NCI-H2171 treated with DMSO at 0.1 percent for 48 hours (cell line): Measurements from ENCODE around the gene PLA2G4C.

Source experiments
- DNase-seq: peaks from one replicate; lab custom pipeline; 2025; lab: John Stamatoyannopoulos, UW

PLA2G4C gene, protein sequence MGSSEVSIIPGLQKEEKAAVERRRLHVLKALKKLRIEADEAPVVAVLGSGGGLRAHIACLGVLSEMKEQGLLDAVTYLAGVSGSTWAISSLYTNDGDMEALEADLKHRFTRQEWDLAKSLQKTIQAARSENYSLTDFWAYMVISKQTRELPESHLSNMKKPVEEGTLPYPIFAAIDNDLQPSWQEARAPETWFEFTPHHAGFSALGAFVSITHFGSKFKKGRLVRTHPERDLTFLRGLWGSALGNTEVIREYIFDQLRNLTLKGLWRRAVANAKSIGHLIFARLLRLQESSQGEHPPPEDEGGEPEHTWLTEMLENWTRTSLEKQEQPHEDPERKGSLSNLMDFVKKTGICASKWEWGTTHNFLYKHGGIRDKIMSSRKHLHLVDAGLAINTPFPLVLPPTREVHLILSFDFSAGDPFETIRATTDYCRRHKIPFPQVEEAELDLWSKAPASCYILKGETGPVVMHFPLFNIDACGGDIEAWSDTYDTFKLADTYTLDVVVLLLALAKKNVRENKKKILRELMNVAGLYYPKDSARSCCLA

DNA sequence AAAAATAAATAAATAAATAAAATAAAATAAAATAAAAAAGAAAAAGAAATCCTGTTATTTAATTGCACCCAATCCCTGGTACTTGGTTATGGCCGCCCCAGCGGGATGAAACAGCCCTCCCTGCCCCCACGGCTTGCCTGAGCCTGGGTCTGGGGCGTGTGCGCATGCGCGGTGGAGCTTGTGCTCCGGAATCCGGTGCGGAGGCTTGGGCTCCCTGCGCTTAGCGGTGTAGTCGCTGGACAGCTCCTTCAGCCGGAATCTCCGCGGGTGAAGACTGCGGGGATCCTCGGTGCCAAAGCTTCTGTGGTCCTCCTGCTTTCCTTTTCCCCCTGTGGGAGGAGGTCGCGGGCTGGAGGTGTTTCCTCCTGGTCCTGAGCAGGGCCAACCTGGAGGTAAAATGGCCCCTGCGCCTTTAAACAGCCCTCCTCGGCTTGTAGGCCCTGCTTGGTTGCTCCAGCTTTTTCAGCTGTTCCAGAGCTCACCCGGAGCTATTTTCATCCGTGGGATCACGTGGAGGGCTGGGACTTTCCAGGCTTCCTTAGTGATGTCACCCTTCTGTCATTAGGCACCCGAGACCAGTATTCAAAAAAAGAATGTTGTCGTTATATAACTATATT lies at the start of gene PLA2G4C:
PLA2G4C (minus strand) TSS at position 468 of the 617 bp plus-strand sequence. CDS start 4,288 bp downstream, outside the sequence.
- DNase-seq: peak; percentile 91

DNA sequence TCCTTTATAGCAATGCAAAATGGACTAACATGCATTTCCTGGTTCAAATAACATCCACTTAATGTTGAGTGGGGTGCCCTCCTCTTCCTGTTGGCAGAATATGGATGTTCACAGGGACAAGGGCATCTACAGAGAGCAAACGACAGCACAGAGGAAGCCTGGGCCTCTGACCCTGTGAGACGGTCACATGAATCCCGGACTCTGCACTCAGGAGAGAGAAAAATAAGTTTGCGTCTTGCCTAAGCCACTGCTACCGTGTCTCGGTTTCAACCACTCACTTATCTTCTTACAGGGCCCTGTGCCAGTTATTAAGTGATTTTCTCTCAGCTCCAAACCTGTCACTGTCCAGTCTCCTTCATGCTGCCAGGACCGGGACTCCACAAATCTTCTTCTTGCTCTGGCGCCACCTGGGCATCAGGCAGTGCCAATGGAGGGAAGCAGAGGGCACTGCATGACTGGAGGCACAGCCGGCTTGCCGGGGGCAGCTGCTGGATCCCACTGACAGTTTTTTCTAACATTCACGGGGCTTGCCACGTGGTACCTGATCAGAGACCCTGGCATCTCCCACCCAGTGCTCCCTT lies 47.7 kb upstream of the PLA2G4C start:
- no peak for DNase-seq

DNA sequence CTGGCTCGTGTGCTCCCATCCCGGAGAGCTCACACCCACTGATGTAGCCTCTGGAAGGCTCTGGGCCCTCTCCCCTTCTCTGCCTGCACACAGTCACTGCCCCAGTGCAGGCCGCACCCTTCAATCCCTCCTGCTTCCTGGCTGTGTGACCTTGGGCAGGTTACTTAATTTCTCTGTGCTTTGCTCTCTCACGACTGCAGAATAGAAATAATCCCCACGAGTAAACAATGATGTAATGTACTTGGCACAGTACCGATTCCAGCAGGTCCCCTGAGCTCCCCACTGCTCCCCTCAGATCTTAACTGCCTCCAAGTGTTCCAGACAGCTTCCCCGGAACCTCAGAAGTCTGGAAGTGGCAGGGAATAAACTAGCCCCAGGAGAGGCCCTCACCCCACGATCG lies 43.4 kb upstream of the PLA2G4C start:
- peak; percentile 4 for DNase-seq

DNA sequence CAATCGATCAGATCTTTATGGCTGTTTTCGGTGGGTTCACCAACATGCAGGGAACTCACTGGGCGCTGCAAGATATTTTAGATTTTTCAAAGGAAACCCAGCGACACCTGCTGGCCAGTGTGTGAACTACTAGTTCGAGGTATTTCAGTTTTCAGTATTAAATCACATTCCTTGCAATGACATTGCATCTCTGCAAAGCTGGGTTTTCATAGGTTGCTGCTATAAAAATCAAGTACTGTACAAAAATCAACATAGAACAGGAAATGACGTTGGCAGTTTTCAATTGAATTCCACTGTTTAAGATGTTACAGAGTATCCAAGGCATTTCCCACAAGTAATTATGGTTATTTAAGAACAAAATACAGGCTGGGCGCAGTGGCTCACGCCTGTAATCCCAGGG lies 41.9 kb upstream of the PLA2G4C start:
- DNase-seq: peak; percentile 58

DNA sequence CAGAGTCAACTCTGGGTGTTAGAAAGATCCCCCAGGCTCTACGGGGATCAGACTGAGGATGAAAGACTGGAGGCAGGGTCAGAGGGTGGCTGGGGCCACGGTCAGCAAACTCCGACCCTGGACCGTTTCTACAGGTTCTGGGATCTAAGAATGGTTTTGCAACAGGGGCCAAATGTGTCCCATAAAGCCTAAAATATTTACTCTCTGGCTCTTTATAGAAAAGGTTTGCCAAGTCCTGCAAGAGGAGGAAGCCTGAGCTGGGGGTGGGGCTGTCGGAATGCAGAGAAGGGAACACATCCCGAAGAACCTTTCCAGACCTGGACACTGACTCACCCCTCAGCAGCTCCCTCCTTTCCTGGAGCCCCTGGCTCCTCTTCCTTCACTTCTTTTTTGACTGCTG lies 38.8 kb upstream of the PLA2G4C start:
- DNase-seq: no peak

DNA sequence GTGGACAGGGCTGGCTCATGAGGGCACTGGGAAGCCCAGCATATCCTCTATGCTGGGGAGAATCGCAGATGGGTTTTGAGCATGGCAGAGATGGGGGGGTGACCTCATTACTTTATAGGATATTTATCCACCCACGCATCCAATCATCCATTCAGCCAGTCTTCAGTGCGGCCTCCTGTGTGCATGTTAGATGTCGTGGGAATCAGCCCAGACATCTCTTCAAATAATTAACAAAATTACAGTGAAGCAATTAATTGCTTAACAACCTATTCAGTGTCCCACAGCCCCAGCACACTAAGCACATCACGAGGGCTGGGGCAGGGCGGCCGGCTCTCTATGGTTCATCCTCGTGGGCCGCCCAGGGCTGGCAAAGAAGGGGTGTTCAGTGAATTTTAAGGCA lies 38.0 kb upstream of the PLA2G4C start:
- DNase-seq: no peak

DNA sequence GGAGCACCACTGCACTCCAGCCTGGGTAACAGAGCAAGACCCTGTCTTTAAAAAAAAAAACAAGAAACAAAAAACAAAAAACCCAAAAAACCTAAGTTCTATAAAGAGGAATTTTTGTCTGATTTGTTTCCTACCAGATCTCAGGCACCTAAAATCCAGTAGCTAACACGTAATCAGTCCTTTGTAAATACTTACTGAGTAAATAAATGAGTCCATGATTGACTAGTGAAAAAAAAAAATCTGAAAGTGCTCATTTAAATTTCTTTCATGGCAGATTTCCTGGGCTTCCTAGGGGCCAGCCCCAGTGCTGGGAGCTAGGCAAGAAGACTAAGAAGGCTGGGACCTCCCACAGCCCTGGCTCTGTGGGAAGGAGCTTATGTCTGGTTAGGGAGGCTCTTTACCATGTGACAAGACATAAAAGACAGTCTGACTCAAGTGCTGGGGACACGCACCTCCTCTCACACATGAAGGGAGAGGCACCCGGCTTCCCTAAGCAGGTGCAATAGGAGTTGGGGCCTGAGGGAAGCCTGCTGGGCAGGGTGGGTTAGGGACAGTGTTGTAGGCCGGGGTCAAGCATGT lies 37.1 kb upstream of the PLA2G4C start:
- no peak for DNase-seq

DNA sequence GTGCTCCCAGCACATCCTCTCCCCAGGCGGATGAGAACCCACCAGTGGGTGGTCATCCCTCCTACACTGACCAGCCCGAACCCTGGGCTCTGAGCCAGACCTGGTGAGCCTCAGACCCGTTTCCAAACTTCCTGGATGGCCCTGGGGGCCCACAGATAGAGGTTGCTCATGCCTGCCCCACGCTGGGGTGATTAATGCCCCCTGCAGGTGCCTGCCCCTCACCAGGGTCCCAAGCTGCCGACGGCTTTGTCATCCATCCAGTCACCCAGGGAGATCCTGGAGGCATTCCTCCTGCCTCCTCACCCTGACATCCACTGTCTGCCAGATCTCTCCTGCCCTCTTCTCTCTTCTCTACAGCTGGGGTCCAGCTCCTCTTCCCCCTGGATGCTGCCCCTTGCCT lies 28.4 kb upstream of the PLA2G4C start:
- DNase-seq: no peak

DNA sequence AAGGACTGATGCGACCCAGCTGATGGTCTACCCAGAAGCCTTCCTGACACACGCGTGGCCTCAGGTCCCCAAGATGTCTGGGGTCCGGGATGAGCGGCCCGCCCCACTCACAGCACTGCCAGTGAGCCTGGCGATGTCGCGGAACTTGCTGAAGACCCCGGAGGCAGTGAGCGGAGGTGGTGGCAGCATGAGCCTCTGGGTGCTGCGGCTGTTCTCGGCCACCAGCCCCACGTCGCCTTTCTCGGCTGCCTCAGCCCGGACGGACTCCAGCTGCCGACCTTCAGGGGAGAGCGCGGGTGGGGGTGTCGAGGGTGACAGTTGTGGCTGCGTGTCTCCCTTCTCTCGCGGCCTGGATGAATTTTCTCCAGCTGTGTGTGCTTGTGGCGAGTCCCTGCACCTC lies 26.8 kb upstream of the PLA2G4C start:
- DNase-seq: no peak

DNA sequence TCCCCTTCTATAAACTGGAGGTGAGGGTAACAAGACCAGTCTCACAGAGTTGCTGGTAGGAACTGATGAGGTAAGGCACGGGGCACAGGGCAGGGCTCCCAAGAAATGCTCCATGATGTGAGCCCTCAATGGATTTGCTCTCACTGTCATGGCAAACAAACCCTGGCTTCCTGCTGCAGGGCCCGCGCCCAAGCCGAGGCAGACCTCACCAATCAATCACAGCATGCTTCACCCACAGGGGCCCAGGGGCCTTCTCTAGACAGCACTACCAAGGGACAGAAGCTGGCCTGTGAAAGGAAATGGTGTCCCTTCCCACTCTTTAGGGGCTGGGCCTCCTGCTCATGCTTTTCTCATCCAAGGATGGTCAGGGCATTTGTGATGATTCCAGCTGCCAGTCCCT lies 25.9 kb upstream of the PLA2G4C start:
- no peak for DNase-seq

DNA sequence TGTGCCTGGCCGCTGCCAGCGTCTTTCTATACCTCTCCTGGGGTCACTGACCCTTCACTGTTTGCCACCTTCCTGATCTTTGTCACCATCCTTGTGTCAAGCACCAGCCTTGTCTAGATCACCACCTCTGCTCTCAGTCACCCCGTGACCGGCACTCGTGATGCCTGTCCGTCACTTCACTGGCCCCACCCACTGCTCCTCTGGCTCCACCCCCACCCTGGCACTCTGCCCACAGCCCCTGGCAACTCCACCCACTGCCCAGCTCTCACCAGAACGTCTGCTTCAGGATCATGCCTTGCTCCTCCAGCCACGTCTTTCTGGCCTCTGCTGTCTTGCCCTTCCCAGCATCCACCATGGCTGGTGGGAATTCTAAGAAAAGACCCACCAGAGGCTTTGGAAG lies 24.8 kb upstream of the PLA2G4C start:
- no peak for DNase-seq

DNA sequence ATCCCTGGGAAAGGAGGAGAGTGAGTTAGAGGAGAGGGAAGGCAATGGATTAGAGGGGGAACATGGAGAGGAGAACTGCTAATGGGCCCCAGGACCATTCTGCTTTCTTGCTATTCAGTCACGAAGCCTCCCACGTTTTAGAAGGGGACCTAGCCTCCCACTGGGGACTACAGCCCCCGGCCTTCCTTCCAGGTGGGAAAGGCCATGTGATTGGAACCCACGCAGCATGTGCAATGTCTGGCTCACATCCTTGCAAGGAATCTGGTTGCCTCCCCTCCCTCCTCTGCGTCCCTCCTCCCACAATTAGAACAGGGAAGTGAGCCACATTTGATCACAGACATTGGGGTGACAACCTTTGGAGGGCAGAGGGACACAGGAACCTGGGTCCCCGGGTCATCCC lies 22.5 kb upstream of the PLA2G4C start:
- no peak for DNase-seq

DNA sequence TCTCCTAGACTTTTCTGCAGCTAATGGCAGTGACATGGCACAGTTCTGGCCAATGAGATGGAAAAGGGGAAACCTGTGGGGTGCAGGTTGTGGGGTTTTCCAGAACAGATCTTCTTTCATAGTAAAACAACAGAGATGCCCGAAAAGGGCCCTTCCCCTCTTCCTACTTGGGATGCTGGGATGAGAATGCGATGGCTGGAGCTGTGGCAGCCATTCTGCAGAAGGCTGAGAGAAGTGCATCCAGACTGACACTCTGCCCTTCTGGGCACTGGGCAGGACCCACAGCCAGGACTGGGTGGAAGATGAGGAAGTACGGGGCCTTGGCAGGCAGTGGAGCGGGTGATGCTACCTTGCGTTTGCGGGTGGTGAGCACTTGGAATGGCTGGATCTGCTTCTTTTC lies 16.9 kb upstream of the PLA2G4C start:
- DNase-seq: no peak

DNA sequence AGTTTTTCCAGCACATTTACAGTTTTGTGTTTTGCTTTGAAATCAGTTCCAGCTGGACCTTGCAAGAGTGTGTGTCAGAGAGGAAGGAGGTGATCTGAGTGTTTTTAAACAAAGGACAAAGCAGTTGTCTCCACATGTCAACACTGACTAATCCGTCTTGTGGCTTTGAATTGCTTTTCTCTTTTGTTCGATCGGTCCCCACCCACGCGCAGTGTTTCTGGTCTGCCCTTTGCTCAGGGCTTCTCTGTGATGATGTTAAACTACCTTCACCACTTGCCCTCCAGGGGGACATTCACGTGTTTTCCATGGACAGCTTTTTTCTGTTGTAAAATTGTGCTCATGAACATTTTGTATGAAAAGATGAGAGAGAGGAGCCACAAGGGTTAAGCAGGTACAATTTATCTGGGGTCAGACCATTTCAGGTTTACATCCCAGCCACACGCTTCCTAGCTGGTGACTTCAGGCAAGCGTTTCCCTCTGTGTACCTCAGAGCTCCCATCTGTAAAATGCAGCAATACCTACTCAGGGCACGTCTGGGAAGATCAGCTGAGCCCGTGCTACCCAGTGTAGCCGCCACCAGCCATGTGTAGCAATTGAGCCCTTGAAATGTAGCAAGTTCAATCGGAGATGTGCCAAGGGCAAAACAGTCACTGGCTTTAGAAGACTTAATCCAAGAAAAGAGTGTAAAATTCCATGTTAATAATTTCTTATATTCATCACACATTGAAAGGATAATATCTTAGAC lies 13.5 kb upstream of the PLA2G4C start:
- DNase-seq: no peak

DNA sequence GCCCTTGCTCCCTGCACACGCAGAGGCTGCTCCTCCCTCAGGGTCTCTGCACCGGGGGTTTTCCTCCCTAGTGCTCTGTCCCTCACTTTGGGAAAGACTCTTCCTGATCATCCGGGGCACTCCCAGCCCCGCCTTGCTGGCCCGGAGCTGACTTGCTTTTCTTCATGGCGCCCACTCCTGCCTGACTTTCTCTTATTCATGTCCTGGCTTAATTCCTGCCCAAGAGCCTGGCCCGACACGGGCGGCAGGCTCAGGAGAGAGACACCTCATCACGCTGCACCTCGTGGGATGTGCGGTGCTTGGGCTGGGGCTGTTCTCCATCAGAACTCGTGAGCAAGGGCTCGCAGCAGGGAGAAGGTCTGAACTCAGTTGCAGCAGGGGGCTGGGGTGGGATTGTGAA lies 11.8 kb upstream of the PLA2G4C start:
- no peak for DNase-seq

DNA sequence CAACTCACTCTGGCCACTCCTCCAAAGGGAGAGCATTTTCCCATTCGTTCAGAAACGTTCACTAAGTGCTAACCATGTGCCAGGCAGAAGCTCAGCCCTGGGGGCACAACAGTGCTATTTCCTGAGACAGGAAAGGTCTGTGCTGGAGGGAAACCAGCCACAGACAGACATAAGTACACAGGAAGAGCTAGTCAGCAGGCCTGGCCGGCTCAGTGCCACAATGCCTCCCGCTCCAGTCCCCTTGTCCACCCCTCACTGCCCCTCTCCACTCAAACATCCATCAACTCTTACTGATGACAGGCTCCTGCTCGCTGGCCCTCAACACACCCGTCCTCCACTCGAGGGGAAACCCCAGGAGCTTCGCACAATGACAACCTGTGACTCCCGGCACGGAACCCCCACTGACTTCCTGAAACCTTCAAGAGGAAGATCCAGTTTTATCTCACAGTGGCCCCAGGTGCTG lies 11.3 kb upstream of the PLA2G4C start:
- no peak for DNase-seq

DNA sequence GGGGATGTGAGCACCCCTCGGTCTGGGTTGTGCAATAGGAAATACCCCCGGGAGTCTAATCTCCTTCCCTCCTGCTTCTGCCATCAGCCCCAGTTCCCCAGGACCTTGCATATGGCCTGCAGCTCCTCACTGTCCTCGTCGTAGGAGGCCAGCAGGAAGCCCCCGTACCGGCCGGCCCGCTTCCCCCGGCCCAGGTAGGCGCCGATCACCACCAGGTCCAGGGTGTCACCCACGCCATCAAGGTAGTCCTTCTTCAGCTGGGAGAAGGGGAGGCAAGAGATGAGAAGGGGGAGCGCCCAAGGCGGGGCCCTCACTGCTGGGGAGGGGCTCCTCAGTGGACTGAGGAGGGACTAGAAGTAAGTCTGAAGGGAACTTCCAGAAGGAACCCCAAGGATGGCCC lies 10.4 kb upstream of the PLA2G4C start:
- DNase-seq: no peak

DNA sequence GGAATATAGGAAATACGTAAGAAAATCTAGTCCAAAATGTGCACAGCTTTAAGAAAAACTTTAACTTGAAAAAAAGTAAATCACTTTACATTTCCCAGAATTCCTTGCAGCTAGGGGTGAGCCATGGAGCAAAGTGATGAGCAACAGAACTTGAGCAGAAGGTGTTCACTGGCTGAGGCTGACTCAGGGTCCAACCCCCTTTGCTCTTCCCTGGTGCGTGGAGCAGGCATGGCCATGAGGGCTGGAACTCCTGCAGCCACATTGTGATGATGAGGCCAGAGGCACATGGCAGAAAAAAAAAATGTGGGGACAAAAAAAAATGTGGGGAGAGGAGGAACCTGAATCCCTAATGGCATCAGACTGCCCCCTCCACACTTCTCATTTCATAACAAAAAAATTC lies 9.9 kb upstream of the PLA2G4C start:
- no peak for DNase-seq

DNA sequence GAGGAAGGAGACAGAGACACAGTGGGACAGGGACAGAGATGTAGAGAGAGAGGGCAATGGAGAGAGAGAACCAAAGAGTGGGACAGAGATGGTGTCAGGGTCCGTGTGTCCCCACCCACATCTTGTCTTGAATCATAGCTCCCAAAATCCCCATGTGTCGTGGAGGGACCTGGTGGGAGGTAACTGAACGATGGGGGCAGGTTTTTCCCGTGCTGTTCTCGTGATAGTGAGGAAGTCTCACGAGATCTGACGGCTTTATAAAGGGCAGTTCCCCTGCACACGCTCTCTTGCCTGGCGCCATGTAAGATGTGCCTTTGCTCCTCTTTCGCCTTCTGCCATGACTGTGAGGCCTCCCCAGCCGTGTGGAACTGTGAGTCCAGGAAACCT lies 7.5 kb upstream of the PLA2G4C start:
- DNase-seq: no peak

DNA sequence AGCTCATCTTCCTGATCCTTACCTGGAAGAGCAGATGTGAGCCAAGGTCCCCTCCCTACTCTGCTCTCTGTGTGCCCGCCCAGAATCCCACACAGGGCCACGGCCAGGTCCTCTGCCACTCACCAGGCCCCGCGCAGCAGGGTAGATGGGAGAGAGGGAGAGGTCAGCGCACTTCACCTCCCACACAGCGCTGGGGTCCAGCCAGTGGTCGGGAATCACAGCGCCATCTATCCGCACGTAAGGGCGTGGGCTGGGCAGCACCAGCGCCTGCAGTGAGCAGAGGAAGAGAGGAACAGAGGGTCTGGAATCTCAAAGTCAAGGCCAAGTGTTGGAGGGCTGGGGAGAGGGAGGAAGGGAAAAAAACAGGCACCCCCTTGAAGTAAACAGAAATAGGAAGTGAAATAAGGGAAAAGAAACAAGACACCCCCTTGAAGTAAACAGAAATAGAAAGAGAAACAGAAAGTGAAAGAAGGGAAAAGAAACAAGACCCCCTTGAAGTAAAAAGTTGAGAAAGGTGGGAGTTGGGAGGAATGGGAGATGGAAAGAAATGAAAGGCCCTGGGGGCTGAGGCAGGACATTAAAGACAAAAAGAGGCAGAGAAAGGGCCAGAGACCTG lies 7.0 kb upstream of the PLA2G4C start:
- DNase-seq: no peak

DNA sequence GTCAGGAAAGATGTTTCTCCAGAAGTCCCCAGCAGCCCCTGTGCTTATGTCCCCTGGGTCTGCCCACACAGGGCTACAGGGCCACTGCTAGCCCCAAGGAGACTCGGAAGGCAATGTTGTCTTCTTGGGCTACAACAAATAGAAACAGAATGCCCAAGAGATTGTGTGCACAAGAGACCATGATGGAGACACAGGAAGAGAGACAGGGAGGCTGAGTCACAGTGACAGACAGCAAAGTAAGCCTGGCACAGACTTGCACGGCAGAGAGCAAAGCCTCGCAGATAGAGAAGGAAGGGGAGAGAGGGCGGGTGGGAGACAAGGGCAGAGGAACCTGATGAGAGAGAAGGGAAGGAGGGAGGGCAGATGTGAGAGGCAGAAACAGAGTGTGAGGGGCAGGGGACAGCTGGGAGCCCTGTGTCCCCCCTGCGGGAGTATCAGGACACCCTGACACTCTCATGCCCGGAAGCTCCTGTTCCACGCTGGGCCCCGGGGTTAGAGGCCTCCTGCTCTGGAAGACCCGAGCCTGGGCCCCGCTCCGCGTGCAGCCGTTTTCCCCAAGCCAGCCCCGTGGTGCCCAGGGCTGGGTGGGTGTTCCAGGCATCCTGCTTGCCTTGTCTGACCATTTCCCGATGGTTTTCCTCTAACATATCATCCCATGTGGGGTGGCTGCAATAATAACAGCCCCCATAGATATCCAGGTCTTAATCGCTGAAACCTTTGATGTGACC lies 2.7 kb upstream of the PLA2G4C start:
- DNase-seq: no peak
